Endothelial cell (in vitro differentiated cells): ENCODE data around the gene MIGA2. TPM values are rescaled to one million over a fixed set of nuclear protein-coding genes. Genes with fewer than 3 reads are reported as not detected.

Source experiments
- DNase-seq: peaks from one replicate; pipeline ENCODE4 v3.0.0; 2021; ENCODE audit warnings: low spot score
- H3K27ac Mint-ChIP-seq: one replicate; pipeline ENCODE4 v1.8.0; 2021; ENCODE audit warnings: mixed read lengths, inconsistent platforms; ENCODE audit not compliant: unreplicated experiment
- H3K27me3 Mint-ChIP-seq: one replicate; pipeline ENCODE4 v1.8.0; 2021; ENCODE audit warnings: mild to moderate bottlenecking, moderate library complexity, mixed read lengths, inconsistent platforms; ENCODE audit not compliant: unreplicated experiment
- H3K36me3 Mint-ChIP-seq: one replicate; pipeline ENCODE4 v1.8.0; 2021; ENCODE audit warnings: mild to moderate bottlenecking, low read depth, mixed read lengths, inconsistent platforms; ENCODE audit not compliant: unreplicated experiment
- H3K4me1 Mint-ChIP-seq: one replicate; pipeline ENCODE4 v1.8.0; 2021; ENCODE audit warnings: mild to moderate bottlenecking, mixed read lengths, inconsistent platforms; ENCODE audit not compliant: unreplicated experiment
- H3K4me3 Mint-ChIP-seq: one replicate; pipeline ENCODE4 v1.8.0; 2021; ENCODE audit warnings: mild to moderate bottlenecking, mixed read lengths, inconsistent platforms; ENCODE audit not compliant: unreplicated experiment
- H3K9me3 Mint-ChIP-seq: one replicate; pipeline ENCODE4 v1.8.0; 2021; ENCODE audit warnings: mixed read lengths, inconsistent platforms; ENCODE audit not compliant: unreplicated experiment
- total RNA-seq: library from RNA; stranded (reverse); fragmentation: NEBNext Ultra II Directional; extraction: Animal tissue kit (Norgen Biotek cat#: 25700); gene quantifications from one replicate; pipeline ENCODE4 v1.2.1, GENCODE V29; 2021; ENCODE audit not compliant: unreplicated experiment
- TF ChIP-seq, protein P1 (sequence below): fragments of 200-600 bp; sonication (generic); IDR thresholded peaks from one replicate; pipeline ENCODE4 v1.5.0; 2021; ENCODE audit warnings: antibody characterized with exemption; ENCODE audit not compliant: unreplicated experiment

The MIGA2 gene
- total RNA-seq, 1 donor from 2014 or later = 32.9 TPM

DNA sequence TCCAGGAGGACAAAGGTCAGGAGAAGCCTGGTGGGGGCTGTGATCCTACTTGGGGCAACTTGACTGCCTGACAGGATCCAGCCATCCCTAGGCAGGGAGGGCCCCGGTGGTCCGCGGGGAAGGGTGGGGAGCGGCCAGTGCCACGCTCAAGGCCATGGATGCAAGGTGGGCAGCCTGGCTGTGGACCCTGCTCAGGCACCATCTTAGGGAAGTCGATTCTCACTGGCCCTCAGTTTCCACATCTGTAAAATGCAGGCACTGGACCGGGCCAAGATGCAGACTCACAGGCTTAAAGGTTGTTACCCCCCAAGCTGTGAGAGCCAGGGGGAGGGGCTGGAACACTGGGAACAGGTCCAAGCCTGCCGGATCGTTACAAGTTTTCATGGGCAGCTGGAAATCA is 35.7 kb downstream of the MIGA2 start:
- TF ChIP-seq, protein P1, sequence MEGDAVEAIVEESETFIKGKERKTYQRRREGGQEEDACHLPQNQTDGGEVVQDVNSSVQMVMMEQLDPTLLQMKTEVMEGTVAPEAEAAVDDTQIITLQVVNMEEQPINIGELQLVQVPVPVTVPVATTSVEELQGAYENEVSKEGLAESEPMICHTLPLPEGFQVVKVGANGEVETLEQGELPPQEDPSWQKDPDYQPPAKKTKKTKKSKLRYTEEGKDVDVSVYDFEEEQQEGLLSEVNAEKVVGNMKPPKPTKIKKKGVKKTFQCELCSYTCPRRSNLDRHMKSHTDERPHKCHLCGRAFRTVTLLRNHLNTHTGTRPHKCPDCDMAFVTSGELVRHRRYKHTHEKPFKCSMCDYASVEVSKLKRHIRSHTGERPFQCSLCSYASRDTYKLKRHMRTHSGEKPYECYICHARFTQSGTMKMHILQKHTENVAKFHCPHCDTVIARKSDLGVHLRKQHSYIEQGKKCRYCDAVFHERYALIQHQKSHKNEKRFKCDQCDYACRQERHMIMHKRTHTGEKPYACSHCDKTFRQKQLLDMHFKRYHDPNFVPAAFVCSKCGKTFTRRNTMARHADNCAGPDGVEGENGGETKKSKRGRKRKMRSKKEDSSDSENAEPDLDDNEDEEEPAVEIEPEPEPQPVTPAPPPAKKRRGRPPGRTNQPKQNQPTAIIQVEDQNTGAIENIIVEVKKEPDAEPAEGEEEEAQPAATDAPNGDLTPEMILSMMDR = no peak
- Mint-ChIP-seq H3K27ac (peak overlapping the region; percentile 82), H3K4me3 (no peak overlapping the region), H3K27me3 (peaks cover 5% of the 10 kb centered on the region), H3K4me1 (peaks cover 6% of the 10 kb centered on the region), H3K9me3 (no peaks in the 10 kb centered on the region), H3K36me3 (peaks cover 8% of the 10 kb centered on the region)
- DNase-seq = no peak

DNA sequence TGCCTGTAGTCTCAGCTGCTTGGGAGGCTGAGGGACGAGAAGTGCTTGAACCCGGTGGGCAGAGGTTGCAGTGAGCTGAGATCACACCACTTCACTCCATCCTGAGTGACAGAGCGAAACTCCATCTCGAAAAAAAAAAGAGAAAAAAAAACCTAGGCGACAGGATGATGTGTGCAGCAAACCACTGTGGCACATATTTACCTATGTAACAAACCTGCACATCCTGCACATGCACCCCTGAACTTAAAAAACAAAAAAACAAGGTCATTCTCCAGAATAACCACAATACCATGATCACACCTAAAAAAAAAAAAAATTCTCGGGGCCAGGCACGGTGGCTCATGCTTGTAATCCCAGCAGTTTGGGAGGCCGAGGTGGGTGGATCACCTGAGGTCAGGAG is 37.0 kb downstream of the MIGA2 start:
- peaks cover 5% of the 10 kb centered on the region for H3K36me3 Mint-ChIP-seq

DNA sequence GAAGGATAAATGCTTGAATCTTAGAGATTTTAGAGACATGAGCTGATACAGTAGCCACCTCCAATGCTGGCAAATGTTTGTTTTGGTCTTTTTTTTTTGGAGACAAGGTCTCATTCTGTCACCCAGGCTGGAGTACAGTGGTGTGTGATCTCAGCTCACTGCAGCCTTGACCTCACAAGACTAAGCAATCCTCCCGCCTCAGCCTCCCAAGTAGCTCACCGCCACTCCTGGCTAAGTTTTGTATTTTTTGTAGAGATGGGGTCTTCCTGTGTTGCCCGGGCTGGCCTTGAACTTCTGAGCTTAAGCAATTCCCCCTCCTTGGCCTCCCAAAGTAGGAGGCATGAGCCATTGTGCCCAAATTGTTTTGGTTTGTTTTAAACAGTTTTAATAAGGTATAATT is 37.7 kb downstream of the MIGA2 start:
- no peak for DNase-seq
- H3K27ac Mint-ChIP-seq = no peak overlapping the region
- peaks cover 2% of the 10 kb centered on the region for H3K27me3 Mint-ChIP-seq
- TF ChIP-seq, protein P1 = no peak
- H3K9me3 Mint-ChIP-seq = no peaks in the 10 kb centered on the region
- H3K4me1 Mint-ChIP-seq = peaks cover 7% of the 10 kb centered on the region
- no peaks in the 10 kb centered on the region for H3K36me3 Mint-ChIP-seq
- no peak overlapping the region for H3K4me3 Mint-ChIP-seq

More for the DNA sequence above, 37.0 kb downstream of the MIGA2 start:
- no peak for DNase-seq
- Mint-ChIP-seq H3K4me3 (no peak overlapping the region), H3K27me3 (peaks cover 3% of the 10 kb centered on the region), H3K9me3 (no peaks in the 10 kb centered on the region), H3K4me1 (peaks cover 6% of the 10 kb centered on the region), H3K27ac (no peak overlapping the region)
- TF ChIP-seq, protein P1 = no peak

DNA sequence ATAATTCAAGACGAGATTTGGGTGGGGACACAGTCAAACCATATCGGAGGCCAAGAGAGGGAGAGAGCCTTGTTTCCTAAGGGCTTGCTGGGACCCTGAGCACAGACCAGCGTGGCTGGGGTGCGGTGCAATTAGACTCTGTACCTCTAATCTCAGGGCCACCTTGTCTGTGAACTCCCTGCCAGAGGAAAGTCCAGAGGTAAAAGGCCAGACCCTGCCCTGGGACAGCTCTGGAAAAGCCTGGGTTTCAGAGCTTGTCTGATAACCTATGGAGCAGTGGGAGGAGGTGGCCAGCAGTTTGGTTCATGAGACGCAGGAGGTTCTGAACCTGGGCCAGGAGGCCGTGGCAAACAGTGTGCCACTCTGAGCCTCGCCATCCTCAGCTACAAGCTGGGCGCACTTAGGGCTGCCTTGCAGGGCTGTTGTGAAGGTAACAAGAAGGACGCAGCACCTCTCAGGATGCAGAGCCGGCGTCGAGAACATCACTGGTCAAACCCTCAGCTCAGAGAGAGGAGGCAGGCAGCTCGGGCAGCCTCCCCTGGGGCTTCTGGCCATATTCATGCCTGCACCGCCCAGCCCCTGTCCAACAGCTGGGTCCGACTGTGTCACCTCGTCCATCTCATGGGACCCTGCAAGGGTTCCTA is 39.7 kb downstream of the MIGA2 start:
- Mint-ChIP-seq H3K9me3 (no peaks in the 10 kb centered on the region), H3K4me1 (peaks cover 12% of the 10 kb centered on the region), H3K27me3 (peaks cover 3% of the 10 kb centered on the region), H3K27ac (no peak overlapping the region), H3K4me3 (no peak overlapping the region), H3K36me3 (no peaks in the 10 kb centered on the region)
- TF ChIP-seq, protein P1 = no peak
- no peak for DNase-seq

DNA sequence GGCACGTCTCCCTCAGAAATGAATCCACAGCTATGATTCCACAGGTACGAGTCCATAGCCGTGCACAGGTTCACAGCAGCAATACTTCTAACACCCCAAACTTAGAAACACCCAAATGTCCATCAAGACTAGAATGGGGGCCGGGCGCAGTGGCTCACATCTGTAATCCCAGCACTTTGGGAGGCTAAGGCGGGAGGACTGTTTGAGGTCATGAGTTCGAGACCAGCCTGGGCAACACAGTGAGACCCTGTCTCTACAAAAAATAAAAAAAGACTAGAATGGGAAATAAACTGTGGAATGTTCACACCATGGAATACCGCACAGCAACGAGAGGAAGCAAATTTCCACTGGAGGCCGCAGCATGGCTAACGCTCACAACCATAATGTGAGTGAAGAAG is 40.2 kb downstream of the MIGA2 start:
- Mint-ChIP-seq H3K9me3 (no peaks in the 10 kb centered on the region), H3K27me3 (peaks cover 3% of the 10 kb centered on the region), H3K27ac (no peak overlapping the region), H3K4me1 (peaks cover 12% of the 10 kb centered on the region), H3K4me3 (no peak overlapping the region), H3K36me3 (no peaks in the 10 kb centered on the region)
- TF ChIP-seq, protein P1 = no peak
- DNase-seq = no peak
